ENCODE results near the gene ITGA5.

DNA sequence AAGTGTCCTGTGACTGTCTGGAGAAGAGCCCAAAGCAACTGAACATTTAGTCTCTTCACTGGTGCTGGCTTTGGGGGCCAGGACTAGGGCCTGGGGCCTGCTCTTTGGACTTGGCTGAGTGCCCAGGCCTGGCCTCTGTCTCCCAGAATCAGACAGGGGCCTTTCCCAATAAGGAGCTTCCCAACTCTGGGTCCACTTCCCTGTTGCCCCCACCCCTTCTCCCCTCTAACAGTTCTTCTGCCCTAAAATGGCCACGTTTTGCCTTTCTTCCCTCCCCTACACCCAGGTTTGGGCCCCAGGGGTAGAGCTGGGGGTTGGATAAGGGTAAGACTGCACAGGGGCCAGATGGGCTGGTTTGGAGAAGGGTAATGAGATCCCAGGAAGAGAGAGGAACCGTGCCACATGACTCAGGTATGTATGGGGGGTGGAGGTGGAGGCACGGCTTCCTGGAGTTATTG is 10.0 kb upstream of the ITGA5 start:
- TF ChIP-seq CTCF (IDR thresholded peaks at IDR 0.05; ENCODE audit: insufficient read depth, low read depth, low read length) = no peak
- TF ChIP-seq EZH2 (IDR thresholded peaks at IDR 0.05; ENCODE audit: insufficient read depth, low read length) = no peak
